B cell (primary cell): ENCODE results near the gene ERC2. TPM values are rescaled to one million over a fixed set of nuclear protein-coding genes. Genes with fewer than 3 reads are reported as not detected.

ENCODE experiments used
- ATAC-seq: fragments of 200-7000 bp; cut with Tn5 transposase; one replicate; pipeline ENCODE4 v1.10.0; 2021; ENCODE audit warnings: low read depth, mild to moderate bottlenecking, moderate number of reproducible peaks, moderate library complexity
- CTCF ChIA-PET: fragments of 350-600 bp; sonication (Branson Sonifier 250); formaldehyde crosslinking; loops from one replicate; lab custom pipeline; 2021; ENCODE audit warnings: antibody characterized with exemption, inconsistent platforms; lab: Charles Lee
- POLR2A ChIA-PET: fragments of 350-600 bp; sonication (Branson Sonifier 250); formaldehyde crosslinking; loops from one replicate; lab custom pipeline; 2021; ENCODE audit warnings: antibody characterized with exemption; lab: Charles Lee
- DNase-seq: peaks from one replicate; pipeline ENCODE4 v3.0.0; 2013
- H2AFZ ChIP-seq: 2 replicates; pipeline ENCODE4 v1.6.1; 2012; ENCODE audit warnings: mild to moderate bottlenecking, low read depth, low read length; ENCODE audit not compliant: insufficient read depth, poor library complexity, severe bottlenecking
- H3K27ac ChIP-seq, 2 donors: 1 replicate in 1 of 2; 2 replicates in 1 of 2; pipeline ENCODE4 v1.5.1; 2012 to 2013; ENCODE audit warnings: low read length in 2 of 2, mild to moderate bottlenecking in 2 of 2, moderate library complexity in 1 of 2
- H3K27me3 ChIP-seq, 4 experiments: fragments of 200-600 bp in 1 of 4; sonication (generic) in 1 of 4; replicated peaks in 1 of 4; 1 replicate in 2 of 4; 2 replicates in 2 of 4; pipeline versions ENCODE4 v1.6.1 to v1.7.0; 2013 to 2016; ENCODE audit warnings: low read length in 3 of 4, mild to moderate bottlenecking in 2 of 4, mixed read lengths in 1 of 4, moderate library complexity in 1 of 4; ENCODE audit not compliant: insufficient read depth in 4 of 4, control insufficient read depth in 3 of 4; ENCODE audit errors: control extremely low read depth in 1 of 4
- H3K36me3 ChIP-seq, 2 experiments: replicated peaks in 1 of 2; 1 replicate in 1 of 2; 2 replicates in 1 of 2; pipeline versions ENCODE4 v1.6.1 to v1.7.1; 2013; ENCODE audit warnings: low read length in 1 of 2; ENCODE audit not compliant: insufficient read depth in 2 of 2, control insufficient read depth in 1 of 2; ENCODE audit errors: control extremely low read depth in 1 of 2, extremely low read depth in 1 of 2
- H3K4me1 ChIP-seq, 2 donors: fragments of 200-600 bp in 1 of 2; sonication (generic) in 1 of 2; 1 replicate in 1 of 2; 2 replicates in 1 of 2; pipeline versions ENCODE4 v1.5.1 to v1.6.1; 2013 to 2017; ENCODE audit warnings: low read length in 2 of 2; ENCODE audit not compliant: control insufficient read depth in 2 of 2, insufficient read depth in 2 of 2
- H3K4me2 ChIP-seq: replicated peaks from 2 replicates; pipeline ENCODE3; 2012; ENCODE audit warnings: mild to moderate bottlenecking, low read depth, low read length; ENCODE audit not compliant: poor library complexity, severe bottlenecking
- H3K4me3 ChIP-seq, 5 experiments: fragments of 200-600 bp in 1 of 5; sonication (generic) in 1 of 5; 1 replicate in 3 of 5; 2 replicates in 2 of 5; pipeline versions ENCODE4 v1.5.1 to v1.7.0; 2011 to 2016; ENCODE audit warnings: low read length in 4 of 5, mild to moderate bottlenecking in 4 of 5, low read depth in 2 of 5, control low read depth in 1 of 5, moderate library complexity in 1 of 5; ENCODE audit not compliant: insufficient read depth in 1 of 5; ENCODE audit errors: control extremely low read depth in 1 of 5, extremely low read depth in 1 of 5
- H3K79me2 ChIP-seq: fragments of 200-600 bp; sonication (generic); one replicate; pipeline ENCODE4 v1.6.0; 2016; ENCODE audit warnings: low read length; ENCODE audit not compliant: control insufficient read depth, insufficient read depth
- H3K9ac ChIP-seq: fragments of 200-600 bp; sonication (generic); 2 replicates; pipeline ENCODE4 v1.6.1; 2017; ENCODE audit warnings: mild to moderate bottlenecking, low read length, moderate library complexity
- H3K9me3 ChIP-seq, 3 donors: one replicate each; pipeline versions ENCODE4 v1.6.1 to v1.7.1; 2013; ENCODE audit warnings: low read length in 2 of 3; ENCODE audit not compliant: control insufficient read depth in 2 of 3, insufficient read depth in 1 of 3; ENCODE audit errors: control extremely low read depth in 1 of 3
- H4K20me1 ChIP-seq: 2 replicates; pipeline ENCODE4 v1.6.0; 2012; ENCODE audit warnings: mild to moderate bottlenecking, low read length; ENCODE audit not compliant: insufficient read depth, control insufficient read depth, poor library complexity, severe bottlenecking
- H3K27ac Mint-ChIP-seq: one replicate; pipeline ENCODE4 v1.8.0; 2021; ENCODE audit warnings: mixed read lengths
- H3K27me3 Mint-ChIP-seq: one replicate; pipeline ENCODE4 v1.8.0; 2021; ENCODE audit warnings: mixed read lengths
- H3K4me1 Mint-ChIP-seq: one replicate; pipeline ENCODE4 v1.8.0; 2021; ENCODE audit warnings: mixed read lengths
- H3K4me3 Mint-ChIP-seq: one replicate; pipeline ENCODE4 v1.8.0; 2021; ENCODE audit warnings: mixed read lengths
- H3K9me3 Mint-ChIP-seq: one replicate; pipeline ENCODE4 v1.8.0; 2022; ENCODE audit warnings: mixed read lengths; ENCODE audit not compliant: insufficient read depth
- CTCF ChIP-seq: fragments of 200-600 bp; IDR thresholded peaks from one replicate; pipeline ENCODE4 v1.8.0; 2022; ENCODE audit warnings: antibody characterized with exemption, mild to moderate bottlenecking
- EZH2 ChIP-seq: IDR thresholded peaks from 2 replicates; pipeline ENCODE4 v1.6.1; 2012; ENCODE audit warnings: borderline replicate concordance, low read depth, mild to moderate bottlenecking, moderate library complexity, low read length; ENCODE audit not compliant: insufficient read depth, poor library complexity, severe bottlenecking
- whole genome bisulfite sequencing: methylation state at CpG from one replicate; pipeline ENCODE4 v1.1.5; 2013; ENCODE audit warnings: missing lambda C conversion rate; ENCODE audit not compliant: insufficient coverage; 5-methylcytosine and 5-hydroxymethylcytosine counted together
- intact Hi-C: fragments of 100-400 bp; cut with micrococcal nuclease; formaldehyde crosslinking; loops from one replicate; pipeline ENCODE4 v1.10.0; 2022
- polyA plus RNA-seq: library from polyadenylated mRNA; depleted of rRNA; stranded (reverse); fragments of >200 nt; gene quantifications from 2 replicates; pipeline ENCODE4 v1.2.3, GENCODE V29; 2012
- total RNA-seq, 2 donors: library from RNA; stranded (reverse); fragments of 120-200 nt in 1 of 2; gene quantifications; 1 replicate in 1 of 2; 2 replicates in 1 of 2; pipeline versions ENCODE4 v1.2.3 to v1.2.4, GENCODE V29; 2013 to 2022

The ERC2 gene
- total and polyA plus RNA-seq, 2 donors (not counting 1 experiment from before 2014, with no cell fraction given) = not detected

- no peaks in the 10 kb centered on the region for H3K9me3 Mint-ChIP-seq
- H3K27me3 Mint-ChIP-seq = no peaks in the 10 kb centered on the region
- Histone ChIP-seq H3K27ac (no peak overlapping the region), H3K4me1 (no peaks in the 10 kb centered on the region), H3K36me3 (no peaks in the 10 kb centered on the region), H4K20me1 (no peaks in the 10 kb centered on the region), H2AFZ (no peak overlapping the region), H3K9ac (no peak overlapping the region), H3K9me3 (no peaks in the 10 kb centered on the region), H3K4me2 (no peak overlapping the region), H3K4me3 (no peak overlapping the region), H3K79me2 (no peaks in the 10 kb centered on the region), H3K27me3 (no peaks in the 10 kb centered on the region)
- intact Hi-C loops = no loop called here
- no peak overlapping the region for H3K27ac Mint-ChIP-seq
- H3K4me1 Mint-ChIP-seq = no peaks in the 10 kb centered on the region
- H3K4me3 Mint-ChIP-seq = no peak overlapping the region
- TF ChIP-seq CTCF = no peak
- TF ChIP-seq EZH2 = no peak
- ChIA-PET POLR2A (no interaction called here), CTCF (no interaction called here)
- DNase-seq = no peak
- no peak for ATAC-seq
Measured at GRCh38 chr3:56126632-56127031, 341.6 kb downstream of the ERC2 start.

- H3K4me1 Mint-ChIP-seq = no peaks in the 10 kb centered on the region
- intact Hi-C loops = no loop called here
- H3K4me3 Mint-ChIP-seq = no peak overlapping the region
- H3K27me3 Mint-ChIP-seq = no peaks in the 10 kb centered on the region
- no peak for DNase-seq
- H3K27ac ChIP-seq = no peak overlapping the region
- H3K27ac Mint-ChIP-seq = no peak overlapping the region
- H3K4me3 ChIP-seq = no peak overlapping the region
- no peak overlapping the region for H3K9ac ChIP-seq
- 46% methylated on average over 3 of the region's 5 CpGs for WGBS
- no peaks in the 10 kb centered on the region for H3K27me3 ChIP-seq
- ChIA-PET POLR2A (no interaction called here), CTCF (no interaction called here)
- TF ChIP-seq CTCF (no peak), EZH2 (no peak)
- H3K36me3 ChIP-seq = no peaks in the 10 kb centered on the region
- no peak for ATAC-seq
- H3K9me3 ChIP-seq = no peaks in the 10 kb centered on the region
- no peak overlapping the region for H2AFZ ChIP-seq
- no peaks in the 10 kb centered on the region for H4K20me1 ChIP-seq
- H3K79me2 ChIP-seq = no peaks in the 10 kb centered on the region
- H3K4me2 ChIP-seq = no peak overlapping the region
- H3K9me3 Mint-ChIP-seq = no peaks in the 10 kb centered on the region
- H3K4me1 ChIP-seq = no peaks in the 10 kb centered on the region
Measured at GRCh38 chr3:56125358-56126005, 342.8 kb downstream of the ERC2 start.
